GM19328 (cell line): ENCODE data around the gene NRDE2.
"Not testable (repeated sequence)": the region's sequence is repeated elsewhere in the genome, so short reads cannot be mapped to it uniquely, and the experiment has no call there.

Source experiments
- ATAC-seq: cut with Tn5 transposase; IDR thresholded peaks from one replicate; pipeline ENCODE4 v1.9.1; 2021; ENCODE audit warnings: mild to moderate bottlenecking, moderate library complexity; ENCODE audit not compliant: unreplicated experiment

Gene NRDE2

DNA sequence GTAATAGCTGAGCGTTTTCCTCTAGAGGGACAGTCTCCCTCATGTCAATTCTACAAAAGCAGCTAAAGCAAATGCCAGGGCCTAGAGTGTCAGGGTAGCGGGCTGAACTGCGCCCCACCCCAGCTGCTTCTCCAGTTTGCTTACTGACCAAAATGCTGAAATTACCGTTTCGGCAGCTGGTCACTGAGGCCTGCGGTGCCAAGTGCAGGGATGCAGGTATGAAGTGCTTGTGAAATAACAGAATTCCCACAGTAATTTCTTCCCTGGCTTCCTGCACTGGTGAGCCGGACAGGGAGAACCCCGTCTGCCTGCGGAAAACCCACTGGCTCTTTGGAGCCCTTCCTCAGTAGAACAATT lies 56.3 kb downstream of the NRDE2 start:
- ATAC-seq: no peak

GRCh38 chr14:90274808-90275457 lies 56.8 kb downstream of the NRDE2 start:
- ATAC-seq: no peak

DNA sequence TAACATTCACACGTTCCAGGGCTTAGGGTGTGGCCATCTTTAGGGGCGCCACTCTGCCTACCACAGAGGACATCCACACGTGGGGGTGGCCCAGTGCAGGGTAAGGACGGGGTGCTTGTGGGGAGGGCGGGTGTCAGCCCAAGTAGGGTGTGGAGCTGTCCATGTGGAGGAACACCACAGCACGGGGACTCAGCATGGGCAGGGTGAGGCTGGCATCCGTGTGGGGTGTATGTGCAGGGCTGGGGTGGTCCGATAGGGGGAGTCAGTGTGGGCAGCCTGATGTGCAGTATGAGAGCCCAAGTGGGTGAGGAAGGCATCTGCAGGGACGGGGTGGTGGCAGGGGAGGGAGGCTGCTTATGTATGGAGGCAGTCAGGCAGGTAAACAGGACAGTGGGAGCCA lies 57.7 kb downstream of the NRDE2 start:
- ATAC-seq: no peak

DNA sequence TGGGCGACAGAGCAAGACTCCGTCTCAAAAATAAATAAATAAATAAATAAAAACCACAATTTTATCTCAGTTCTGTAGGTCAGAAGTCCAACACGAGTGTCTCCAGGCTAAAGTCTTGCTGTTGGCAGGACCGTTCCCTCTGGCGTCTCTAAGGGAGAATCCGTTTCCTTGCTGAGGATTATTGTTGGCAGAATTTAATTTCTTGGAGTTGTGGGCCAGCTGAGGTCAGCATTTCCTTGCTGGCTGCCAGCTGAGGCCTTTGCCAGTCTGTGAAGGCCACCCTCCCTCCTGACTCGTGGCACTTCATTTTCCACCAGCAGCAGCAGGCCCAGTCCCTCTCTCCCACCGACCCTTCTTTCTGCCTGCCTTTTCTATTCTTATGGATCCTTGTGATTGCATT lies 58.2 kb downstream of the NRDE2 start:
- no peak for ATAC-seq

- no peak for ATAC-seq
These were observed 59.2 kb downstream of the NRDE2 start for GRCh38 chr14:90272523-90272922.

- ATAC-seq: no peak
These were observed 63.3 kb downstream of the NRDE2 start for GRCh38 chr14:90268420-90268819.

DNA sequence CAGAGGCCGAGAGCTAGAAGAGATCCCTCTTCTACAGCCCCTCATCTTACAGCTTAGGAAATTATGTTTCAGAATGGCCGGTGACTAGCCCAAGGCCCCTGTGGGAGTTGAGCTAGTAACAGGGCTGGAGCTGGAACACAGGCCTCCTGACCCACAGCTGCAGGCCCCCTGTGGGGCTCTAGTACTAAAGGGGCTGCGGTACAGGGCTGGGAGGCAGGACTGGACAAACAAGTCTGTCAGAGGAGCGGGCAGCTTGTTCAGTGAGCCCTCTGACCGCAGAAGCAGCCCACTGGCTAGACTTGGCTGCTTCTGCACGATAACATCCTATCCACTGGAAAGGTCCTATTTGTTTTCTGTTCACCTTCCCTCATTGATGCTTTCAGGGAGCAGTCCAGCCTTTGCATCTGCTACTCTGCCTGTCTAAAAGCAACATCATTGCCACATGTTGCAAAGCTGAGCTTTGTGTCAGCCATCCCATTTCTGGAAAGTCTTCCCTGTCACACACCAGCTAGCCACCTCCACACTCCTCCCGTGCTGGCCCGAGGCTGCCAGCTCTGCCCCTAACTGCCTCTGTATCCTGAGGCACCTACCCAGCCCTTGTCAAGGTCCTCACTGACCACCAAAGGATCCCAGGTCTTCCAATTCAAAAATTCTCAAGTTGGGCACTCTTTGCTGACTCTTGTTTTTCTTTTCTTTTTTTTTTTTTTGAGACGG lies 65.1 kb downstream of the NRDE2 start:
- ATAC-seq: no peak

GRCh38 chr14:90263748-90264449 lies 67.8 kb downstream of the NRDE2 start:
- no peak for ATAC-seq

GRCh38 chr14:90256354-90257131 lies 75.2 kb downstream of the NRDE2 start, which contains the start of gene PSMC1:
PSMC1 (plus strand) TSS chr14:90256553; CDS start chr14:90256598, 45 bp downstream.
- ATAC-seq: peak; percentile 95

DNA sequence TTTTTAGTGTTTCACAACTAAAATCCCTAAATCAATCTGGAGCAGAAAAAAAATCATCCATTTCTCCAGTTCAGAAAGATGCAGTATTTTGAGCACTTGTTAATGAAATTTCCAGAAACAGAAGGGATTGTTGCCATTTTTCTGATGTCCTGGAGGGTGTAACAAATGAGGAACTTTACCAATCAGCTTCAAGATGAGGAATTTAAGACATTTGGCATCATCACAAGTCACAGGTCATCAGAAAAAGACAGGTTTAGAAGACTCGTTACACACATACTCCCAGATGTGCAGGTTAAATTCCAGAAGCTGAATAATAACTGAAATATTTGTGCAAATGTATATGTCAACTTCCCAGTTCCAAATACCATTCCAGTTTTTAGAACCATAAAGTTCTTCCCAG lies 75.9 kb downstream of the NRDE2 start:
- ATAC-seq: no peak

DNA sequence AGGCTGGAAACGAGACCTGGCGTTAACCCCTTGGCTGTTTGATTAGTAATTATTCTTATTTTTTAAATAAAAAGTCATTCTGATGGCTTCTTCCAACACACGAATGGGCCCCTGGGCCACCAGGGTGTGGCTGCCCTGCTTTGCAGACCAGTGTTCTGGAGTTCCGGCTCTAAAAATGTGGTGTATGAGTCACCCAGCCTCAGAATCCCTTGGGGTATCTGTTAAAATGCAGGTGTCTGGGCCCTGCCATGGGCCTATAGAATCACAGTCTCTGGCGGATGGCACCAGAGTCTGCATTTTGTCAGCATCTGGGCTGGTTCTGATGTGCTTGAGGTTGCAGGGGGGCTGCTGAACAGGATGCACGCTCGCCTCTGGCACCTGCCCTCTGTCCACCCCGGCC lies 77.9 kb downstream of the NRDE2 start:
- ATAC-seq: no peak

GRCh38 chr14:90248594-90248993 lies 83.1 kb downstream of the NRDE2 start:
- ATAC-seq: no peak

DNA sequence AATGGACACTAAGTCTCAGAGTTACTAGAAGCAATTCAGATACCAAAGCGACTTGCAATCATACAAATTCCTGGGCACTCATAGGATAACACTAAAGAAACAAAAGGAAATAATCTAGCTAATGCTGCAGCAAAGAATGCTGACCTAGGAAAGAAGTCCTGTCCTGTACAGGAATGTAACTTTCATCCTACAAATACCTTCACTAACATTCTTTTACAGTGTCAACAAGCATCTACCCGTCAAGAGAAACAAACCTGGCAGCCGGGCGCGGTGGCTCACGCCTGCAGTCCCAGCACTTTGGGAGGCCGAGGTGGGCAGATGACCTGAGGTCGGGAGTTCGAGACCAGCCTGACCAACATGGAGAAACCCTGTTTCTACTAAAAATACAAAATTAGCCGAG lies 84.3 kb downstream of the NRDE2 start:
- not testable (repeated sequence) for ATAC-seq

GRCh38 chr14:90246936-90247335 lies 84.8 kb downstream of the NRDE2 start:
- ATAC-seq: no peak

GRCh38 chr14:90242444-90242843 lies 89.3 kb downstream of the NRDE2 start:
- ATAC-seq: no peak

- no peak for ATAC-seq
These were observed 92.6 kb downstream of the NRDE2 start for GRCh38 chr14:90239139-90239538.

DNA sequence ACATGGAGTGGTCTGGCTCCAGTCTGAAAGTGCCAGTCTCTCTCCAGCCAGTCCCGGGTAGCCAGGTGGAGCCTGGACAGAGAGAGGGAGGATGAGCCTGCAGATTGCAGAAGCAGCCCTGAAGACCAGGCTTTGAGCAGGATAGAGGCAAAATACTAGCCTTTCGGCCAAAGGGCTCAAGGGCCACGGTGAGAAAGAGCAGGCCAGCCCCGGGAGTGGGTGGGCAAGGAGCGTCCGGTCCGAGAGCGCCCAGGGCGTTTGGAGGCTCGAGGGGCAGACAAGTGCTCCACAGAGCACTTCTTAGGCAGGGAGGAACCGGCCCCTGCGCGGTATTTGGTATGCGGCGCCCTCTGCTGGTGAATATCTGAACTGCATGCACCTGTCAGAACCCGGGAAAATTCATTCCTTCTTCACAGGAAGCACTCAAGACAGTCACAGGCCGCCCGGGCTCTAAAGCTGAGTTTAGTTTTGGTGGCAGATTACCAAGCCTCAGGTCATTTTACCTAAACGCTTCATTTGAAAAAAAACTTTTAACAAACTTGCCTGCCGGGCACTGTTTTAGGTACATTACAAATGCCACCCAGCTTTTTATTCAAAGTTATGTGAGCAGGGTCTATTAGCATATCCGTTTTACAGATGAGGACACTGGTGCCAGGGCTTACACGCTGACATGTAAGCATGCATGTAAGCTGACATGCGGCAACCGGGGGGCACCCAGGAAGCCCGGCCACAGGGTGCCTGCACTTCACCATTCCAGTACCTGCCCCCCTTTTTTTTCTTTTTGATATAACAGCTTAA lies 96.4 kb downstream of the NRDE2 start:
- no peak for ATAC-seq

DNA sequence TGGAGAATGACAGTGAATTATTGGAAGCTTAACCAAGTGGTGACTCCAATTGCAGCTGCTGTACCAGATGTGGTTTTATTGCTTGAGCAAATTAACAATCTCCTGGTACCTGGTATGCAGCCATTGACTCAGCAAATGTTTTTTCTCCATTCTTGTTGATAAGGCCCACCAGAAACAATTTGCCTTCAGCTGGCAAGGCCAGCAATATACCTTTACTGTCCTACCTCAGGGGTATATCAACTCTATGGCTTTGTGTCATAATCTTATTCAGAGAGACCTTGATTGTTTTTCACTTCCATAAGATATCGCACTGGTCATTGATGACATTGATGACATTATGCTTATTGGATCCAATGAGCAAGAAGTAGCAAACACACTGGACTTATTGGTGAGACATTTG lies 101.8 kb downstream of the NRDE2 start:
- ATAC-seq: not testable (repeated sequence)

- ATAC-seq: no peak
These were observed 103.3 kb downstream of the NRDE2 start for GRCh38 chr14:90228478-90228877.
